22Rv1 (cell line): Measurements from ENCODE around the gene LSM10.

Experiments used
- H3K27ac ChIP-seq: fragments of 450-650 bp; 2 replicates; pipeline ENCODE4 v1.5.1; 2017
- CTCF ChIP-seq: fragments of 450-650 bp; IDR thresholded peaks from 2 replicates; pipeline ENCODE4 v1.5.1; 2017; ENCODE audit warnings: mild to moderate bottlenecking
- ZFX ChIP-seq: fragments of 450-650 bp; IDR thresholded peaks from 2 replicates; pipeline ENCODE4 v1.6.1; 2017; ENCODE audit warnings: antibody characterized with exemption, borderline replicate concordance

Gene LSM10

GRCh38 chr1:36351227-36351977 is 46.3 kb downstream of the LSM10 start:
- TF ChIP-seq ZFX (no peak), CTCF (no peak)
- H3K27ac ChIP-seq: no peak overlapping the region

- TF ChIP-seq CTCF (no peak), ZFX (no peak)
- no peak overlapping the region for H3K27ac ChIP-seq
Observed at GRCh38 chr1:36350659-36351226, 47.0 kb downstream of the LSM10 start.

GRCh38 chr1:36349839-36350238 is 47.9 kb downstream of the LSM10 start:
- no peak for TF ChIP-seq CTCF
- TF ChIP-seq ZFX: no peak
- no peak overlapping the region for H3K27ac ChIP-seq

GRCh38 chr1:36349241-36349671 is 48.5 kb downstream of the LSM10 start:
- no peak for TF ChIP-seq CTCF
- H3K27ac ChIP-seq: no peak overlapping the region

- no peak overlapping the region for H3K27ac ChIP-seq
- TF ChIP-seq CTCF (no peak), ZFX (no peak)
Observed at GRCh38 chr1:36346741-36347370, 50.9 kb downstream of the LSM10 start.

GRCh38 chr1:36345353-36345752 is 52.4 kb downstream of the LSM10 start:
- TF ChIP-seq ZFX (no peak), CTCF (no peak)
- H3K27ac ChIP-seq: no peak overlapping the region

GRCh38 chr1:36344395-36344680 is 53.4 kb downstream of the LSM10 start:
- TF ChIP-seq ZFX: no peak
- TF ChIP-seq CTCF: no peak
- H3K27ac ChIP-seq: no peak overlapping the region
